Thoracic aorta (tissue), 2 donors: ENCODE results near the gene PIGS. TPM values are rescaled to one million over a fixed set of nuclear protein-coding genes. Genes with fewer than 3 reads are reported as not detected.
"Not testable (repeated sequence)": the region's sequence is repeated elsewhere in the genome, so short reads cannot be mapped to it uniquely, and the experiment has no call there.

Source experiments
- ATAC-seq: fragments of 150-250 bp; one replicate; pipeline ENCODE4 v1.8.0; 2017; ENCODE audit warnings: low read depth; ENCODE audit not compliant: insufficient number of reproducible peaks, low FRiP score
- DNase-seq: peaks from one replicate; pipeline ENCODE4 v3.0.0-alpha.2; 2020; ENCODE audit warnings: low spot score
- H3K27ac ChIP-seq, 2 donors: fragments of 200-600 bp; sonication (generic); 1 replicate in 1 of 2; 2 replicates in 1 of 2; pipeline ENCODE4 v1.5.1; 2016; ENCODE audit warnings: mild to moderate bottlenecking in 2 of 2, moderate library complexity in 2 of 2
- H3K27me3 ChIP-seq: fragments of 200-600 bp; sonication (generic); replicated peaks from 2 replicates; pipeline ENCODE4 v1.6.0; 2016; ENCODE audit warnings: mild to moderate bottlenecking; ENCODE audit not compliant: insufficient read depth
- H3K36me3 ChIP-seq: fragments of 200-600 bp; sonication (generic); one replicate; pipeline ENCODE4 v1.5.1; 2016
- H3K4me1 ChIP-seq, 2 donors: fragments of 200-600 bp; sonication (generic); 1 replicate in 1 of 2; 2 replicates in 1 of 2; pipeline versions ENCODE4 v1.5.1 to v1.6.0; 2016; ENCODE audit warnings: low read depth in 2 of 2, mild to moderate bottlenecking in 1 of 2; ENCODE audit not compliant: control insufficient read depth in 1 of 2
- H3K4me3 ChIP-seq: fragments of 200-600 bp; sonication (generic); 2 replicates; pipeline ENCODE4 v1.5.1; 2016; ENCODE audit warnings: mild to moderate bottlenecking
- H3K9me3 ChIP-seq: fragments of 200-600 bp; sonication (generic); 2 replicates; pipeline ENCODE4 v1.5.1; 2016
- total RNA-seq, 2 donors: library from RNA; depleted of rRNA; stranded (reverse); fragments of >200 nt; gene quantifications; one replicate each; pipeline versions ENCODE4 v1.1.0 to v1.2.3, GENCODE V29; 2016
- TF ChIP-seq, protein P1 (sequence below): fragments of 200-600 bp; sonication (generic); IDR thresholded peaks from one replicate; pipeline ENCODE4 v1.5.1; 2019; ENCODE audit warnings: antibody characterized with exemption

Gene PIGS
- total RNA-seq, 2 donors from 2014 or later, result 39.1 to 63.1 TPM

DNA sequence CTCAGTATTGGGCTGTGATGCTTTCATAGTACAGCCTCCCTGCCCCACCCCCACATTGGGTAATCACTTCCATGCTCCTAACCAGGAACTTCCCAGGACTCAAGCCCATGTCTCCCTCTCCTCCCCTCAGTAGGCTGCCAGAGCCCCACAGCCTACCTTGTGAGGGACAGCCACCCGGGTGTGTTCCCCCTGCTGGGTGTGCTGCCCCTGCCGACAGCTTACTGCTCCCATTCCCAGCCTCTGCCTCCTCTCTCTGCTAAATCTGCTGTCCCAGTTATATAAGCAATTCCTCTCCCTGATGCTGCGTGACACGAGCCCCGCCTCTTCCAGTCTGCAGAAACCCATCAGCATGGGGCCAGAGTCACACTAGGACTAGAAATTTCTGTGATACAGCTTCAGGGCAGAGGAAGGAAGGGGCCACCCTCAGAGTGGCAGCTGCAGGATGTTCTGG, 42.6 kb upstream of the PIGS start, which contains the start of gene RSKR:
Gene RSKR, minus strand, starts transcription at position 255 of the 451 bp plus-strand sequence. Its CDS starts 24 bp downstream, at position 231.
- H3K9me3 ChIP-seq, result no peaks in the 10 kb centered on the region
- H3K4me3 ChIP-seq, result no peak within 1 kb of the TSS
- H3K4me1 ChIP-seq, result no peaks in the 10 kb centered on the region
- H3K27ac ChIP-seq, result no peak within 1 kb of the TSS
- H3K27me3 ChIP-seq, result no peaks in the 10 kb centered on the region
- TF ChIP-seq, protein P1, sequence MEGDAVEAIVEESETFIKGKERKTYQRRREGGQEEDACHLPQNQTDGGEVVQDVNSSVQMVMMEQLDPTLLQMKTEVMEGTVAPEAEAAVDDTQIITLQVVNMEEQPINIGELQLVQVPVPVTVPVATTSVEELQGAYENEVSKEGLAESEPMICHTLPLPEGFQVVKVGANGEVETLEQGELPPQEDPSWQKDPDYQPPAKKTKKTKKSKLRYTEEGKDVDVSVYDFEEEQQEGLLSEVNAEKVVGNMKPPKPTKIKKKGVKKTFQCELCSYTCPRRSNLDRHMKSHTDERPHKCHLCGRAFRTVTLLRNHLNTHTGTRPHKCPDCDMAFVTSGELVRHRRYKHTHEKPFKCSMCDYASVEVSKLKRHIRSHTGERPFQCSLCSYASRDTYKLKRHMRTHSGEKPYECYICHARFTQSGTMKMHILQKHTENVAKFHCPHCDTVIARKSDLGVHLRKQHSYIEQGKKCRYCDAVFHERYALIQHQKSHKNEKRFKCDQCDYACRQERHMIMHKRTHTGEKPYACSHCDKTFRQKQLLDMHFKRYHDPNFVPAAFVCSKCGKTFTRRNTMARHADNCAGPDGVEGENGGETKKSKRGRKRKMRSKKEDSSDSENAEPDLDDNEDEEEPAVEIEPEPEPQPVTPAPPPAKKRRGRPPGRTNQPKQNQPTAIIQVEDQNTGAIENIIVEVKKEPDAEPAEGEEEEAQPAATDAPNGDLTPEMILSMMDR, result no peak
- peaks cover 30% of the 10 kb centered on the region for H3K36me3 ChIP-seq
- ATAC-seq (no peak), DNase-seq (no peak)

DNA sequence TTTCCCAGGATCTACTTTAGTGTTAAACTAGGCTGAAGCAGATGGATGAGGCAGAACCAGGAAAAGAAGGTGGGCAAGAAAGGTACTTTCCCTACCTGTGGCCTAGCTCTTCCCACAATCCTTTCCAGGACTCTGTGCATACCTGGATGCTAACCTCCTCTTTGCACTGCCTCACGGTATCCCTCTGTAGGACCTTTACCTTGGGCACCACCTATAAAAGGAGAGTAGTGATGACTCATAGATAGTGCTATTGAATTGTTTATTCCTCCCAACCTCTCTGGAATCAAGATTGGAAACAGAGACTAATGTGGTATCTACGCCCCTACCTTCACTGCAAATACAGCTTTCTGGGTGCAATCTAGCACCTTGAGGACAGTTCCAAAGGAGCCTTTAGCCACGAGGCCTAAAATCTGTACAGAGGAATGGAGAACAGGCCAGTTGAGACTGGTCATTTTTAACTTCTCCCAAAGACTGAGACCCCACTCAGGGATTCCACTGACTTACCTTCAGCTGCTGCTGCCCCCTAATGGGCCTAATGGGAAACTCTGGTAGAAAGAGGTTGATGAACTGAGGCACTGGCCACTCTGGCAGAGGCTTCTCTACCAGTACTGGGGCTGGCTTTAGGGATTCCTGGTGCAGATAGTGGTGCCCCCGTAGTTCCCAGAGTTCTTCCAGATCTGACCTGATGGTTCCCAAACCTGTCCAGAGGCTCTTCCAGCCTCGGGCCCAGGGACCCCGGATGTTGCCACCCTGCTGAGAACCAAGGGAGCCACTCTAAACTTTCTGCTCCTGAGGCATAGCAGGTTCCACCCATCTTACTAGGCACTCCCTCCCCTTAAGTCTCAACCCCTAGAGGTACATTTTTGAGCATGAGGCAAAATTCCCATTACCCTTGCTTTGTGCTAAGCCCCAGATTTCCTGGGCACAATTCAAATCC, 41.9 kb upstream of the PIGS start:
- H3K27me3 ChIP-seq, result no peaks in the 10 kb centered on the region
- TF ChIP-seq, protein P1, result peak; percentile 49
- no peaks in the 10 kb centered on the region for H3K4me1 ChIP-seq
- no peak for DNase-seq
- no peak for ATAC-seq
- H3K36me3 ChIP-seq, result peaks cover 24% of the 10 kb centered on the region
- no peak overlapping the region for H3K27ac ChIP-seq
- H3K9me3 ChIP-seq, result no peaks in the 10 kb centered on the region
- H3K4me3 ChIP-seq, result no peak overlapping the region

DNA sequence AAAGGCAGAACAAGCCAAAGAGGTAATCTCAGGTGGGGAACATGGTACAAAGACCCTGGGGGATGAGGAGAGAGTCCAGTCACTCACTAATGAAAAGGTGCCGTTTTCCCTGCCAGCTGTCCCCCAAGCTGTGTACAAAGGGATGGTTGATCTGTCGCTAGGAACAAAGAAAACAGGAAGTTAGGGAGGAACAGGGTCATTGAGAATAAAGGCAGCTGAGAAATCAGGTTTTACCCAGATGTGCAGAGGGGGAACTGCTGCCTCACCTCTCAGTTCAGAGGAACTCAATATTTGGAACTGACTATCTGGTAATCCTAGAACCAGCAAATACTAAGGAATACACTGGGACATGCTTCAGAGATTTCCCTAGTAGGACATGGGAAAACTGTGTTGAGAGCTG, 41.2 kb upstream of the PIGS start:
- Histone ChIP-seq H3K27ac (no peak overlapping the region), H3K4me3 (no peak overlapping the region), H3K9me3 (no peaks in the 10 kb centered on the region), H3K27me3 (no peaks in the 10 kb centered on the region), H3K36me3 (peaks cover 20% of the 10 kb centered on the region), H3K4me1 (no peaks in the 10 kb centered on the region)
- DNase-seq, result no peak
- ATAC-seq, result no peak
- TF ChIP-seq, protein P1, result no peak

DNA sequence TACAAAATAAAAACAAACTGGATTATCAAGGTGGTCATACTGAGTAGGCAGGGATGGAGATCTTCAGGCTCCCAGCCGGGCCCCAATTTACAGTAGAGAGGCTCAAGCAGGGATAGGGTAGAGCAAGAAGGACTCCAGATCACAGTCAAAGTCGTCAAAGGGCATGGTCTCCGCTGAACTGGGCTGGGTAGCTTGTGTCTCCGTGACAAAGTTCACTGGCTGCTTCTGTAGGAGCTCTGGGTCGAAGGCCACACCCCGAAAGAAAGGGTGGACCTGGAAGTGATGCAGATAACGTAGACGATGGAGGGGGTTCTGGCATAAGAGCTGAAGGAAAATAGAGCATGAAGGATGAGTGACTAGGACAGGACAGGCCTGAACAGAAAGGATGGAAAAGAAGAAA, 39.1 kb upstream of the PIGS start:
- no peaks in the 10 kb centered on the region for H3K9me3 ChIP-seq
- no peak for DNase-seq
- peaks cover 5% of the 10 kb centered on the region for H3K36me3 ChIP-seq
- H3K27ac ChIP-seq, result no peak overlapping the region
- H3K4me1 ChIP-seq, result no peaks in the 10 kb centered on the region
- no peak for ATAC-seq
- no peak overlapping the region for H3K4me3 ChIP-seq
- TF ChIP-seq, protein P1, result no peak
- H3K27me3 ChIP-seq, result no peaks in the 10 kb centered on the region

DNA sequence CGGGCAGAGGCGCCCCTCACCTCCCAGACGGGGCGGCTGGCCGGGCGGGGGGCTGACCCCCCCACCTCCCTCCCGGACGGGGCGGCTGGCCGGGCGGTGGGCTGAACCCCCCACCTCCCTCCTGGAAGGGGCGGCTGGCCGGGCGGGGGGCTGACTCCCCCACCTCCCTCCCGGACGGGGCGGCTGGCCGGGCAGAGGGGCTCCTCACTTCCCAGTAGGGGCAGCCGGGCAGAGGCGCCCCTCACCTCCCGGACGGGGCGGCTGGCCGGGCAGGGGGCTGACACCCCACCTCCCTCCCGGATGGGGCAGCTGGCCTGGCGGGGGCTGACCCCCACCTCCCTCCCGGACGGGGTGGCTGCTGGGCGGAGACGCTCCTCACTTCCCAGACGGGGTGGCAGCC, 32.7 kb upstream of the PIGS start:
- DNase-seq, result not testable (repeated sequence)

More for the DNA sequence above, 32.7 kb upstream of the PIGS start:
- H3K9me3 ChIP-seq, H3K36me3 ChIP-seq, ATAC-seq, H3K4me1 ChIP-seq, H3K4me3 ChIP-seq, H3K27ac ChIP-seq, H3K27me3 ChIP-seq: not testable (repeated sequence)
